GM19035 (cell line): ENCODE results near the gene MTUS2.

ENCODE experiments used
- ATAC-seq: cut with Tn5 transposase; IDR thresholded peaks from one replicate; pipeline ENCODE4 v1.9.1; 2021; ENCODE audit not compliant: unreplicated experiment

MTUS2 gene

DNA sequence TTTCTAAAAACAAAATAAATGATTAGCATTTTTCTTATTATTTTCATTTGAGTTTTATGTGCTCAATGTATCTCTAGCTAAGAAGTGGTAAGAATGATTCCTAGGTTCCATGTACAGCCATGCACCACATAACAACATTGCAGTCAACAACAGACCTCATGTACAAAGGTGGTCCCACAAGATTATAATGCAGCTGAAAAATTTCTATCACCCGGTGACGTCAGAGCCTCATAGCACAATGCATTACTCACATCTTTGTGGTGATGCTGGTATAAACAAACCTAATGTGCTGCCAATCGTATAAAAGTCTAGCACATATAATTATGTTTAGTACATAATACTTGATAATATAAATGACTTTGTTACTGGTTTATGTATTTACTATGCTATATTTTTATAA lies 654.9 kb downstream of the MTUS2 start:
- no peak for ATAC-seq

DNA sequence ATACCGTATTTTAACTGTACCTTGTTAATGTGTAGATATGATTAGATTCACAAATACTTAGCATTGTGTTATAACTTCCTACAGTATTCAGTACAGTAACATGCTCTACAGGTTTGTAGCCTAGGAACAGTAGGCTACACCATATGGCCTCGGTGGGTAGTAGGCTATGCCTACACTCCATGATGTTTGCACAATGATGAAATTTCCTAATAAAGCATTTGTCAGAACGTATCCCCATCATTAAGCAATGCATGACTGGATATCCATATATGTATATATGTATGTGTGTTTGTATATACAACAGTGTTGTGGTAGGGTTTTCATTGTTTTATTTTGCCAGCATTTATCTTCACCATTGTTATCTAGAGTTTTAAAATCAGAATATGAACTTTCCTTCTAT lies 655.9 kb downstream of the MTUS2 start:
- ATAC-seq, result no peak

DNA sequence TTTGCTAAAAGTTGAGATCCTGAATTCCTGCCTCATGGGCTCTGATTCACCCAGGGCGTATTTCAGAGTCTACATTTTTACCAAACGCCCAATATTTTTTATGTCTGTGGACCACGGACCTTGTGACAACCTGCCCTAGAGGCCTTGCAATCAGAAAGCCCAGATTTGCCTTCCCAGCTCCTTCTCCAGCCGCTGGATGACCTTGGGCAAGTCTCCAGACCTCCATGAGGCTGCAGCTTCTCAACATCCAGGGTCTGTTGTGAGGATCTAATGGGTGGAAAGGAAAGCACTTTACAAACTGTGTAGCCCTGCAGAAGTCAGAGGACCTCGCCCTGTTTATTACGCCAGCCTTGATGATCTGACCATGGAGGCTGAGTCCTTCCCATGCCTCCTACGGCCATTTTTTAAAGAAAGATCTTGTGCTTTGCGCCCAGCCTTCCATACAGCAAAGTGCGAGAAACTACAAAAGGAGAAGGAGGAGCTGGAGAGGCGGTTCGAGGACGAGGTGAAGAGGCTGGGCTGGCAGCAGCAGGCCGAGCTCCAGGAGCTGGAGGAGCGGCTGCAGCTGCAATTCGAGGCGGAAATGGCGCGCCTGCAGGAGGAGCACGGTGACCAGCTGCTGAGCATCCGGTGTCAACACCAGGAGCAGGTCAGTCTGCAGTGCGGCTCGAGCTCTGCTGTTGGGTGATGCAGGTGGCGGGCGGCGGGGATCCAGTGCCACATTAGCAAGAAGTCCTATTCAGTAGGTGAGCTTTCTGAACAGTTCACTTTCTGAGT lies 659.8 kb downstream of the MTUS2 start:
- no peak for ATAC-seq

DNA sequence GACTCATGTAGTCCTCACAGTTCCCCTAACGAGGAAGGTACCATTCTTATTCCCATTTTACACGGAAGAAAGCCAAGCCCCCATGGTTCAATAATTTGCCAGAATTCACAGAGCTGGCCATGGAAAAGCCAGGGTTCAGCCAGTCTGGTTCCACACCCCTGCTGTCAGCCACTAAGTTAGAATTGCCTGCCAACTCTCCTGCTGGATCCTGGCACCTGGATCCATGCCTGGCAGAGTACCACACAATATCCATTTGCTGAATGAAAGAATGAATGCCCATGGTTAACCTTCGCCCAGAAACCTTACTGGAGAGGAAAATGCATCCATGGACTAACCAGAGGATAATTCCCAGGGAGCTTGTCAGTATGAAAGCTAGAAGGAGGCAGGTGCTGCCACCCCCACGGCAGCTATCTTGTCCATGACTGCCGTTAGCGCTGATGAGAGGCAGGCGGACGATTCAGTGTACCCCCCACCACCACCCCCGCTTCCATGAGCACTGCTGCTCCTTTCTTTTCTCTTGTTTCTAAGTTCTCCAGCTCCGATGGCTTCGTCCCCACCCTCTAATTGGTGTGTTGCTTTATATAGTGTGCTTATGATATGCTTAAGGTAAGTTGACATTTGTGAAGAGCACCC lies 660.9 kb downstream of the MTUS2 start:
- no peak for ATAC-seq

DNA sequence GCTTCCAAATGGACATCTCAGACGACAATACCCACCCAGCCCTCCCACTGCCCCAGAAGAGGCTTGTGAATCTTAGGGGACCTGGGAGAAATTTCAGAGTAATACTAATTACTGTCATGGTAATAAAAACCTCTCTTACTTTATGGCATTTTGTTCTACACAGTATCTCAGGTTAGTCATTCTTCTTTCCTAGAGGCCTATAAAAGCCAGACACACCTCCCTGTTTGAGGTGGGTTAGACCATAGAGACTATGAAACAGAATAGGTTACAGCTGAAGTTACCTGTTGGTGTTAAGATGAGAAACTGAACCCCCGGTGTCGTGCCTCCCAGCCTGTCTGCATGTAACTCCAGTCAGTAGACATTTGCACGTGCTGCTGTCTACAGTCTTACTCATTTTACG lies 661.5 kb downstream of the MTUS2 start:
- no peak for ATAC-seq

DNA sequence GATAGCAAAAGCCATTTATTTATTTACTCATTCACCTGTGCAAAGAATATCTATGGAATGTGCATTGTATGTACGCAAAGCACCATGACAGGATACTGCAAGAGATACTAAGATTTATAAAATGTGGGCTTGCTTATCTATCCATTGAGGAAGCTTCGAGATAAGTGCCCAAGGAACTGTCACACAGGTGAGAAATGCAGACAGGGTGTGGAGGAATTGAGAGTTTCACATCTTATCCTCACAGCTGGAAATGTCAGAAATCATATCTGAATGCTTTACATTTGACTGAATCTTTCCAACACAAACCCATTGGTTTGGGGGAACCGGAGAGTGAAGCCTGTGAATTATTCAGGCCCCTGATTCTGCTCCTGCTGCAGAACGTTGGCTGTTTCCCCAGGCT lies 662.4 kb downstream of the MTUS2 start:
- ATAC-seq, result no peak

DNA sequence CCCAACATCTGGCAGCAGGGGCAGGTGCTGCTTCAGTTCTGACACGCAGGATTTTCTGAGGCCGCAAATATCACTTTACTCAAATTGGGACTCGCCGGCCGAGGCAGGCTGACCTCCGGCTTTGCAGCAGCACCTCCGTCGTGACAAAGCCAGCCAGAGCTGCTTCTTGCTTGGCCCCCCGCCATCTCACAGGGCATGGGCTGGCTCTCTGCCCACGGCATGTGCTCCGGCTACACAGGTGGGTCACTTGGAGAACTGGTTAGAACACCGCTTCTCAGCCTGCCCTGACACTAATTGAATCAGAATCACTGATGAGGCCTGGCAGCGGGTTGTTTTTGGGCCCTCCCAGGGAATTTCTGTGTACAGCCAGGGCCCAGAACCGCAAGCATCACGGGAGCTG lies 663.1 kb downstream of the MTUS2 start:
- no peak for ATAC-seq

DNA sequence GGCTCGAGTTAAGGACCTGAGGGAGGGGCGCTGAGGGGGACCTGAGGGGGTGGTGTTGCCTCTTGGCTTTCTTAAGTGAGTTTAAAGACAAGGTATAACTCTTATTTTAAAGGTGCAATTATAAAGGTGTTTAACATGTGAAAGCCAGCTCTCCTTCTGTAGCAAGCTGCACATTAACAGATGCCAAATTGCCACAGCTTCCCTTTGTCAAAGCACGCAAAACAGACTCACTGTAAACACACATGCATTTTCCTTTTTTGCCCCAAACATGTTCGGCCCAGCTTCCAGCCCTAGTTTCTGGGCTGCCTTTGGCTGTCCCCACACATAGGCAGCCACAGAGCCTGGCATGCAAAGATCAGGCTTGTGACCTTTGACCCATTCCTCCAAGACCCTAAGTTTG lies 663.5 kb downstream of the MTUS2 start:
- no peak for ATAC-seq

DNA sequence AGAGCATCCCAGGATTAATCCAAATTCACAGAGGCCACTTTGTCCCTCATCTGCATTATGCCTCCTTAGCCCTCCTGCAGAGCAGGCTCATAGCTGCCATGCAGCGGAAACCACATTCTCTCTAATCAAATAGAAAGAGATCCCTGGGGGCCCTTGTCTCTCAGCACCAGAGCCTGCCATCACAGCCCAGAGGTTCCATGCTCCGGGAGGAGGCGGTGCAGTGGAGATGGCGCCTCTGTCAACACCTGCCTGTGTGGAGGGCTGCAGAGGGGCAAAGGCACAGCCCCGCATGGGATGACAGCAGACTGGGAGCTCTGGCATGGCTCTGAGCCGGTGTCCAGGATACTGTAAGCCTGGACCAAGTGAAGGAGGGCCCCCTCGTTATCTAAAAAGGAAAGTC lies 664.1 kb downstream of the MTUS2 start:
- no peak for ATAC-seq

DNA sequence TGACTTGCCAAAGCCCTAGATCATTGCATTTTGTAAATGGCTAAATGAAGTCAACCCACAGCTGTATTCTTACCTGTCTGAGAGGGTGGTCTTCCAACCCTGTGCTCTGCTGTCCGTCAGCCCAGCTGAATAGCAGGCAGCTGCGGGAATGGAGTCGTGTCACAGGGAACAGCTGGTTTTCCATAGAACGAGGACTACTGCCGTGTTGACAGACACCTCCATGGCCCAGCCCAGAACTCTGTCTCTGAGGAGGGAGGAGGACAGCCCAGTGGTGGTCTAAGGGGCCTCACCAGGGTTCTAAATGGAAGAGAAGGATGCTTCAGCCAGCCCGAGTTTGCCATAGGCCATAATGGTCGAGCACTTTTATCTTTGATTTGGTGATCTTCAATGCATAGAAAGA lies 664.7 kb downstream of the MTUS2 start:
- no peak for ATAC-seq

DNA sequence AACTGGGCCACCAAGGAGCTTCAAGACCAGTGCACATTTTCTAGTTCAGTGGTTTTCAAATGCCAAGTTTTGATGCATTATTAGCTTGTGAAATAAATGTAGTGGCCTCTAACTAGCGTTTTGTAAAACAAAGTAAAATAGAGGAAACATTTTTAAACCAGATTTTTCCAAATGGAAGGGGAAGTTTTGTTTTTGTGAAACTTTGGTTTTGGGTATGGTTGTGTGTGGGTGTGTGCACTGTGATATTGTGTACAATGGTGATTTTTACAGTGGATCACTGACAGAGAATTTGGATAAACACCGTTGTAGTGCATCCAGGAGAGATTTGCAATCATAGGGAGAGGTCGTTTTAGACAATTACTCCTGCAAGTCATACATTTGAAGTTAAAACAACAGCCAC lies 666.4 kb downstream of the MTUS2 start:
- no peak for ATAC-seq

DNA sequence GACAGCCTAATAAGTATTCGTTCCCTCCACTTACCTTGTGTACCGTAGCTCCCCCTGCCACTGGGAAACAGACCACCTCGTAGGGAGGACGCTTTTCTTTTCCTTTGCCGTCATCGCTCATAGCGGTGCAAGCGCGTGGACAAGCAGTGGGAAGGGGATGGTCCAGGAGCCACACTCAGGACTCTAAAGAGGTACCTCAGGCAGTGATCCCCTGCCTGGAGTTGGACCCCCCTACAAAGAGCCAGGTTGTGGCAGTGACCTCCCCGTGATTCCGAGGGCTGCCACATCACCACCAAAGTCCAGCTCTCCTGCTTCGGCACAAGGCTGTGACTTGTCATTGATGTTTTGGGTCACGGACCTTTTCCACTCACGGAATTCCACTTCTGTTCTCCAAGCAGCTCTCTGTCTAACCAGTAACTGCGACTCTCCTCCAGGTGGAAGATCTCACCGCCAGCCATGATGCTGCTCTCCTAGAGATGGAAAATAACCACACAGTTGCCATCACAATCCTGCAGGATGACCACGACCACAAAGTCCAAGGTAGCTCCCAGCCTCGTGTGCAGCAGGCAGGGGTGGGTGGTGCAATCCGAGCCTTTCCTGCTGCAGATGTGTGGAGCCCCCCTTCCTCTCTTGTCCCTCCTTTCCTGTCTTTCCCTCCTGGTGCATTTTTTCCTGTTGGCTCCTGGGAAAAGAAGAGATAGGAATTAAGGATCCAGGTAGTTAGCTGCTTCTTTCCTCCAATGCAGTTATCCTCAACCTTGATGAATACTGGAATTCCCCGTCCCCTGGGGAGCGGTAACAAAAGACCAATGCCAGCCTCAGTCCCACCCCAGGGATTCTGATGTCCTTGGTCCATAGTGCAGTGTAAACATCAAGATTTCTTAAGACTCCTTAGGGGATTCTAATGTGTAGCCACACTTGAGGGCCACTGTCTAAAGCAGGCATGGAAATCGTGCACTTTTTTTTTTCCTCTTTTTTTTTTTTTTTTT lies 667.6 kb downstream of the MTUS2 start:
- ATAC-seq, result no peak

DNA sequence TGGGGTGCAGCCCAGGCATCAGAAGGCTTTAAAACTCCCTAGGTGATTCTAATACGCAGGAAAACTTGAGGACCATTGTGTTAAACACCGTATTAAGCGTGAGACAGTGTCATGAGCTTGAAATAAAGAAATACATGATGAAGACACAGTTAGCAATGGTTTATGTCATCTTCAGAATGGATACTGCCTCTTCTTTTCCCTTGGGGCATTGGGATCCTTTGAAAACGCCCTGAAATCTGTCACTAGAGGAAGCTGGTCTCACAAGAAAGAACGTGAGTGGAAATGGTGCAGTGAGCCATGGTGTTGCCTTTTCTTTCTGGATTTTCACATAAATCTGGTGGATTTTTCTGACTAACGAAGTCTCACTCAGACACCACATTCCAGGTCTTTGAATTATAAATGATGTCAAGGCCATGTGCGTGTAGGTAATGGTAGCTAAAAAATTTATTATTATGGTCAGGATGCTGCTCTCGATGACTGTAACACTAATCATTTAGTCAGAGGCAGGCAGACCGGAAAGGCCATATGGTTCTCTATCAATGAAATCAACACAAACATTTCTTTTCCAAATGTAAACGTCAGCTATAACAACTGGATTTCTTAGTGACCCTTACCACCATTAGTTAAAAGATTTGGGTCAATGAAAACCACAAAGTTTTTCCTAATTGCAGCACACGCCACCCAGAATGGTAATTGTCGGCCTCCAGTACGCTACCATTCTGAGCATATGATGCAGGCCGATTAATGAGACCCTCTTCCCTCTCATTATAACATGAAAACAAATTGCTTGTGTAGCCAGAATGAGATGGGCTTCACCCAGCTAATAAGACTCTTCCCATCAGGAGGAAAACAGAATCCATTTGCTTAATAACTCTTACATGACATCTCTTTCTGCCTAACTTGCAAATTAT lies 669.8 kb downstream of the MTUS2 start:
- no peak for ATAC-seq

DNA sequence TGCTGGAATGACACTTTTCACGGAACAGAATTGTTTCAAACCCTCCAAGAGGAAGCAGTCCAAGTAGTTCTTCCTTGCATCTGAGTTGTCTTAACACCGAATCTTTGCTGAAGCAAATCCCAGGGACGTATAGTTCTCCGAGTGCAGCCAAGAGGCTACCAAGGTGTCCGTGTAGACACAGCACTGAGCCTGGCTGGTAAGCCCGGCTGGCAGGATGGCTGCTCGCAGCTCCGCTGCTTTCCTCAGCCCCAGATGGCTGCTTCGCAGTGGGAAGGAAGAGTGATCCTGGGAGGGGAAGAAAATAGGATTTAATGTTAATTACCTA lies 670.4 kb downstream of the MTUS2 start:
- ATAC-seq, result no peak

DNA sequence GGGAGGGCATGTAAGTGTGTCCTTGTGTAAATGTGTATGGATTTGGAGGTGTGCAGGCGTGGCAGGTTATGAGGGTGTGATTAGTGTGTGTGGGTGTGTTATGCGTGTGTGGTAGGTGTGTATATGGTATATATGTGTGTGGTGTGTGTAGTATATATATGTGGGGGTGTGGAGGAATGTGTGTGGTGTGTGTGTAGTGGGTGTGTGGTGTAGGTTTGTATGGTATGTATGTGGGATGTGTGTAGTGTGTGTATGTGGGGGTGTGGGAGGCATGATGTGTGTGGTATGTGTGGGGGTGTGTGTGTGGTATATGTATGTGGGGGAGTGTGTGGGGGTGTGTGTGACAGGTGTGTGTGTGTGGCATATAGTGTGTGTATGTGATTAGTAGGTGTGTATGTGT lies 671.1 kb downstream of the MTUS2 start:
- no peak for ATAC-seq

DNA sequence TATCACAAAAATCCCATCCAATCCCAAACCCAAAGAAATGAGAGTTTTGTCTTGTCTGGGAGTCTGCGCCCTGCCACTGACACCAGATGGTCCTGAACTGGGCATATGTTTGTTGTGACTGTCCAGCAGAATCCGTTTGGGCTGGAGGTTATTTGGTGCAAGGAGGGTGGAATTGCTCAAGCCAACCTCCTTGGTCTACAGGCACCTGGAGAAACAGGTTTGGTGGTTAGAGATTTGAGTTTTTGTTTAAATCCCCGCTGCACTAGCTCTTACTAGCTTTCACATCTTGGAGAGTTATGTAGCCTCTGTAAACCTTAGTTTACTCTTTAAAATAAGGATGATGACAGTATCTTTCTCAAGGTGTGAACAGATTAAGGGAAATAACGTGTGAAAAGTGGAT lies 673.7 kb downstream of the MTUS2 start:
- no peak for ATAC-seq

DNA sequence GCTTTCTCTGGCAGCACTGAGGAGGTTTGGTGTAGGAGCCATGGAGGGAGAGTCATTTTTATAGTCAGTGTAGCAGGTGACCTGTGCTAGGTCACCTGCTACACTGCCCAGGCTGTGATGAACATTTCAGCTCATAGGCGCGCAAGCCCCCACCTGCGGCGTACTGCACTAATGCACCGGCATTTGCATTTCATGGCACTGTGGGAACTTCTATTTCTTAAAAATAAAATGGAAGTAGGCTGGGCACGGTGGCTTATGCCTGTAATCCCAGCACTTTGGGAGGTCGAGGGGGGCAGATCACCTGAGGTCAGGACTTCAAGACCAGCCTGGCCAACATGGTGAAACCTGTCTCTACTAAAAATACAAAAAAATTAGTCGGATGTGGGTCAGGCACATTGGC lies 674.4 kb downstream of the MTUS2 start:
- no peak for ATAC-seq

DNA sequence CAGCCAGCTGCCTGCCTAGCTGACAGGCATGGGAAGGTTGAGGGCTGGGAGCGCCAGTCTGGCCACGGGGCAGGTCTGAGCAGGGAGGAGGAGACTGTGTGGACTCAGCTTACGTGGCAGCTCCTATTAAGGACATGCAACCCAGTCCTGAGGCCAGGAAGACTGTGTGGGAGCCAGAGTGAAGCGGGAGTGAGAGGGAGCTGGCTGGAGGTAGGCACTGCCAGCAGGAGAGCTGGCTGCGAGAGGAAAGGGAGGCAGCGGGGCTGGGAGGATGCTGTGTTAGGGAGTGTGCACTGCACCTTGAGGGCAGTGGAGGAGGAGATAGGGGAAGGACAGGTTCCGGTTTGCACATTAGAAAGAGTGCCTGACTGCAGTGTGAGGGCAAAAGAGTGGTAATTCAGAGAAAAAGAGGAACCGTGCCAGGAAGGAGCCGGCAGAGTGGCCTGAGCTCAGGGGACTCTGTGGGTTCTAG lies 676.1 kb downstream of the MTUS2 start:
- ATAC-seq, result peak; percentile 49

DNA sequence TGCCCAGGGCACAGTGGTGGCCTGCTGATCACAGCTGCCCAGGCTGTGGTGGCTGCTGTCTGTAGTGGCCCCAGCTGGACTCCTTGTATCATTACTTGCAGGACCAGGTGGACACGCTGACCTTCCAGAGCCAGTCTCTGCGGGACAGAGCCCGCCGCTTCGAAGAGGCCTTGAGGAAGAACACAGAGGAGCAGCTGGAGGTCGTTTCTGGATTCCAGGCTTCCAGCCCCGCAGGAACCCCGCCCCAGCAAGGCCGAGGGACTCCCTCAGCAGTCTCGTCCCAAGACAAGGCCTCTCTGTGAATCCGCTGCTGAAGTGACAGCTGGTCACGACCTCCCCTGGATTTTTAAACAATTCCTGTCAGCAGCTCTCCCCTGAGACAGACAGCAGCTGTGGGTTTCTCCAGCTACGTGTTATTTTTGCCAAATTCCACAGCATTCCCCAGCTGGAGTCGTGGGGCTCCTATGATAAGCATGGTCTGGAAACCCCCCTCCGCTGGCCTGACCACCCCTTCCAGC lies 677.1 kb downstream of the MTUS2 start:
- no peak for ATAC-seq

DNA sequence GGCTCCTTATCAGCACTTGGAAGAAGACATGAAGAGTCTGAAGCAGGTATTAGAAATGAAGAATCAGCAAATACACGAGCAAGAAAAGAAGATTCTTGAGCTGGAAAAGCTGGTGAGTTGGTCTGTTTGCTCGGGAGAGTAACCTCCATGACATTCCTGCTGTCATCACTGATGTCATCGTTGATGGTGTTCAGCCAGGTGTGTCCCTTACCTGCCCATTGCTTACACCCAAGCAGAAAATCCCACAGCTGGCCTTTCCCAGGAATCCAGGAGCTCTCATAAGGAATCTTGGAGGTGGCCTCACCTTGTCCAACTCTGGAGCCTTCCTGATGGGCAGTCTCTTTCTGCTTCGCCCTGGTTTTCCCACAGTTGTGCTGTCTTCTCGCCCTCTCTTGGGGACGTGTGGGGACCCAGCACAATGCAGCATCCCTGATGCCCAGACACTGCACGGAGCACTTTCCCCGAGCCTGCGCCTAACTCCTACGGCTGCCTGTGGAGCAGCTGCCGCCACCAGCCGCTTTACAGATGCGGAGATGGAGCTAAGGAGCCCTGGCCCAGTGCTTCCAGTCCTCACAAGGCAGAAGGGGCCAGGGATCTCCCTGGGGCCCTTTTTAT lies 678.4 kb downstream of the MTUS2 start:
- ATAC-seq, result no peak
